Neuronal stem cell (in vitro differentiated cells): Measurements from ENCODE around the gene METTL21C.

Experiments
- DNase-seq: peaks from one replicate; pipeline ENCODE4 v3.0.0-alpha.2; 2013; ENCODE audit warnings: low spot score
- H2AFZ ChIP-seq: one replicate; pipeline ENCODE4 v1.6.1; 2013; ENCODE audit warnings: mild to moderate bottlenecking, low read length, inconsistent platforms
- H2AK5ac ChIP-seq: 2 replicates; pipeline ENCODE4 v1.6.1; 2013; ENCODE audit warnings: low read depth, mild to moderate bottlenecking, inconsistent platforms, low read length, moderate library complexity, mixed read lengths
- H2BK120ac ChIP-seq: 2 replicates; pipeline ENCODE4 v1.6.1; 2013; ENCODE audit warnings: low read depth, mild to moderate bottlenecking, inconsistent platforms, low read length, moderate library complexity, mixed read lengths
- H2BK12ac ChIP-seq: one replicate; pipeline ENCODE4 v1.6.1; 2013; ENCODE audit warnings: low read length, inconsistent platforms
- H2BK15ac ChIP-seq: 2 replicates; pipeline ENCODE4 v1.6.1; 2013; ENCODE audit warnings: mild to moderate bottlenecking, low read length, inconsistent platforms, mixed read lengths
- H2BK5ac ChIP-seq: one replicate; pipeline ENCODE4 v1.6.1; 2013; ENCODE audit warnings: inconsistent platforms, mild to moderate bottlenecking, low read length, moderate library complexity
- H3K14ac ChIP-seq: one replicate; pipeline ENCODE4 v1.6.1; 2013; ENCODE audit warnings: low read length, inconsistent platforms
- H3K18ac ChIP-seq: 2 replicates; pipeline ENCODE4 v1.6.1; 2013; ENCODE audit warnings: low read length, inconsistent platforms
- H3K23ac ChIP-seq: 2 replicates; pipeline ENCODE4 v1.6.1; 2013; ENCODE audit warnings: low read depth, mild to moderate bottlenecking, mixed read lengths, low read length, inconsistent platforms; ENCODE audit not compliant: poor library complexity
- H3K27ac ChIP-seq: replicated peaks from 3 replicates; pipeline ENCODE4 v1.5.1; 2013; ENCODE audit warnings: low read length, inconsistent platforms
- H3K27me3 ChIP-seq, 3 experiments: 2 replicates each; pipeline ENCODE4 v1.6.1; 2013; ENCODE audit warnings: low read length in 3 of 3, mild to moderate bottlenecking in 2 of 3, inconsistent platforms in 1 of 3, low read depth in 1 of 3, mixed read lengths in 1 of 3, moderate library complexity in 1 of 3; ENCODE audit not compliant: control insufficient read depth in 3 of 3, insufficient read depth in 3 of 3
- H3K36me3 ChIP-seq, 2 donors: replicated peaks in 1 of 2; 2 replicates each; pipeline ENCODE4 v1.6.1; 2013; ENCODE audit warnings: low read length in 2 of 2; ENCODE audit not compliant: control insufficient read depth in 2 of 2, insufficient read depth in 2 of 2
- H3K4ac ChIP-seq: 2 replicates; pipeline ENCODE4 v1.6.1; 2013; ENCODE audit warnings: inconsistent platforms, mild to moderate bottlenecking, low read length, moderate library complexity
- H3K4me1 ChIP-seq, 2 donors: 1 replicate in 1 of 2; 2 replicates in 1 of 2; pipeline ENCODE4 v1.6.1; 2013; ENCODE audit warnings: low read length in 2 of 2, low read depth in 1 of 2; ENCODE audit not compliant: control insufficient read depth in 2 of 2, insufficient read depth in 1 of 2
- H3K4me2 ChIP-seq: one replicate; pipeline ENCODE4 v1.6.1; 2013; ENCODE audit warnings: mild to moderate bottlenecking, low read length, inconsistent platforms; ENCODE audit not compliant: insufficient read depth, poor library complexity, severe bottlenecking
- H3K4me3 ChIP-seq, 2 donors: 2 replicates each; pipeline ENCODE4 v1.5.1; 2013; ENCODE audit warnings: low read length in 2 of 2, mild to moderate bottlenecking in 2 of 2, inconsistent platforms in 1 of 2, moderate library complexity in 1 of 2
- H3K79me1 ChIP-seq: one replicate; pipeline ENCODE4 v1.6.1; 2013; ENCODE audit warnings: low read depth, mild to moderate bottlenecking, inconsistent platforms, low read length, moderate library complexity
- H3K9ac ChIP-seq: one replicate; pipeline ENCODE4 v1.6.1; 2013; ENCODE audit warnings: mild to moderate bottlenecking, low read depth, low read length, inconsistent platforms; ENCODE audit not compliant: poor library complexity
- H3K9me3 ChIP-seq, 2 donors: replicated peaks in 1 of 2; 2 replicates each; pipeline versions ENCODE3 to v1.6.1; 2013; ENCODE audit warnings: low read length in 2 of 2, mild to moderate bottlenecking in 2 of 2, inconsistent platforms in 1 of 2, low read depth in 1 of 2, mixed read lengths in 1 of 2, moderate library complexity in 1 of 2; ENCODE audit not compliant: control insufficient read depth in 2 of 2, insufficient read depth in 1 of 2
- H4K8ac ChIP-seq: one replicate; pipeline ENCODE4 v1.6.1; 2013; ENCODE audit warnings: low read depth, mild to moderate bottlenecking, inconsistent platforms, low read length, moderate library complexity
- H4K91ac ChIP-seq: one replicate; pipeline ENCODE4 v1.6.1; 2013; ENCODE audit warnings: low read length, low read depth, mild to moderate bottlenecking, inconsistent platforms; ENCODE audit not compliant: poor library complexity
- WGBS, 2 donors: extraction: QIAGEN DNeasy Blood & Tissue Kit; methylation state at CpG; one replicate each; pipeline ENCODE4 v1.1.7; 2013; ENCODE audit warnings: missing lambda C conversion rate in 2 of 2, mixed read lengths in 1 of 2; ENCODE audit not compliant: insufficient read length in 2 of 2, insufficient replicate concordance in 1 of 2; ENCODE audit errors: extremely low coverage in 2 of 2; 5-methylcytosine and 5-hydroxymethylcytosine counted together

Gene METTL21C

GRCh38 chr13:102708211-102708610 is 13.4 kb upstream of the METTL21C start:
- Histone ChIP-seq H2AFZ (no peak overlapping the region), H3K79me1 (no peaks in the 10 kb centered on the region), H3K4me2 (no peak overlapping the region), H3K4ac (no peak overlapping the region), H3K36me3 (no peaks in the 10 kb centered on the region), H3K9ac (no peak overlapping the region), H4K8ac (no peak overlapping the region), H3K23ac (no peak overlapping the region), H3K9me3 (peaks cover 0 to 5% of the 10 kb centered on the region in 2 donors), H2BK15ac (no peak overlapping the region), H4K91ac (no peak overlapping the region), H3K4me3 (no peak overlapping the region), H2BK5ac (no peak overlapping the region), H3K18ac (no peak overlapping the region), H2BK120ac (no peak overlapping the region), H3K27me3 (no peaks in the 10 kb centered on the region), H3K4me1 (no peaks in the 10 kb centered on the region), H3K27ac (no peak overlapping the region), H2AK5ac (no peak overlapping the region), H3K14ac (no peak overlapping the region), H2BK12ac (no peak overlapping the region)
- no peak for DNase-seq
- no CpG with 5 or more reads among the region's 2 CpGs for WGBS, 2 donors

GRCh38 chr13:102707467-102707866 is 12.6 kb upstream of the METTL21C start:
- Histone ChIP-seq H3K4me2 (no peak overlapping the region), H3K4ac (no peak overlapping the region), H3K9ac (no peak overlapping the region), H4K8ac (no peak overlapping the region), H3K18ac (no peak overlapping the region), H4K91ac (no peak overlapping the region), H3K9me3 (peaks cover 0 to 5% of the 10 kb centered on the region in 2 donors), H3K14ac (no peak overlapping the region), H3K4me1 (no peaks in the 10 kb centered on the region), H2BK5ac (no peak overlapping the region), H3K23ac (no peak overlapping the region), H2BK15ac (no peak overlapping the region), H2BK120ac (no peak overlapping the region), H2AK5ac (no peak overlapping the region), H3K27me3 (no peaks in the 10 kb centered on the region), H3K4me3 (no peak overlapping the region), H3K36me3 (no peaks in the 10 kb centered on the region), H2BK12ac (no peak overlapping the region), H3K79me1 (no peaks in the 10 kb centered on the region), H2AFZ (no peak overlapping the region), H3K27ac (no peak overlapping the region)
- DNase-seq: no peak
- no CpG with 5 or more reads among the region's 4 CpGs for WGBS, 2 donors

GRCh38 chr13:102704238-102705058 is 9.6 kb upstream of the METTL21C start:
- H3K9ac ChIP-seq: no peak overlapping the region
- H3K9me3 ChIP-seq: peaks cover 0 to 5% of the 10 kb centered on the region in 2 donors
- no peaks in the 10 kb centered on the region for H3K36me3 ChIP-seq
- no peak overlapping the region for H3K14ac ChIP-seq
- no peak overlapping the region for H3K27ac ChIP-seq
- no peak for DNase-seq
- no peak overlapping the region for H4K91ac ChIP-seq
- no peak overlapping the region for H4K8ac ChIP-seq
- WGBS, 2 donors: no CpG with 5 or more reads among the region's 6 CpGs
- H2BK12ac ChIP-seq: no peak overlapping the region
- H3K4ac ChIP-seq: no peak overlapping the region
- no peak overlapping the region for H2AFZ ChIP-seq
- no peak overlapping the region for H3K18ac ChIP-seq
- H3K4me1 ChIP-seq: no peaks in the 10 kb centered on the region
- no peak overlapping the region for H2AK5ac ChIP-seq
- H2BK120ac ChIP-seq: no peak overlapping the region
- H3K27me3 ChIP-seq: no peaks in the 10 kb centered on the region
- H2BK5ac ChIP-seq: no peak overlapping the region
- no peak overlapping the region for H3K23ac ChIP-seq
- H3K4me3 ChIP-seq: no peak overlapping the region
- H2BK15ac ChIP-seq: no peak overlapping the region
- H3K79me1 ChIP-seq: no peaks in the 10 kb centered on the region
- no peak overlapping the region for H3K4me2 ChIP-seq

- Histone ChIP-seq H2BK120ac (no peak overlapping the region), H3K23ac (no peak overlapping the region), H3K4me3 (no peak overlapping the region), H4K8ac (no peak overlapping the region), H3K4ac (no peak overlapping the region), H2BK5ac (no peak overlapping the region), H3K18ac (no peak overlapping the region), H3K14ac (no peak overlapping the region), H4K91ac (no peak overlapping the region), H3K27ac (no peak overlapping the region), H2BK15ac (no peak overlapping the region), H3K9me3 (peaks cover 2 to 3% of the 10 kb centered on the region in 2 donors), H2BK12ac (no peak overlapping the region), H3K9ac (no peak overlapping the region), H2AK5ac (no peak overlapping the region), H3K79me1 (no peaks in the 10 kb centered on the region), H3K4me2 (no peak overlapping the region), H3K27me3 (no peaks in the 10 kb centered on the region), H2AFZ (no peak overlapping the region), H3K36me3 (no peaks in the 10 kb centered on the region), H3K4me1 (no peaks in the 10 kb centered on the region)
- DNase-seq: no peak
Observed at GRCh38 chr13:102703726-102704035, 8.8 kb upstream of the METTL21C start.
